ENCODE results near the gene SULT1B1.

GRCh38 chr4:69749771-69750170 lies 10.6 kb downstream of the SULT1B1 start:
- TF ChIP-seq CTCF (IDR thresholded peaks at IDR 0.05) (no peak), CREM (CRISPR knock-in tag; IDR thresholded peaks at IDR 0.05) (no peak), JAZF1 (CRISPR knock-in tag; IDR thresholded peaks at IDR 0.05) (no peak), PRDM15 (CRISPR knock-in tag; IDR thresholded peaks at IDR 0.05) (no peak), ZNF512 (CRISPR knock-in tag; IDR thresholded peaks at IDR 0.05; ENCODE audit: borderline replicate concordance) (no peak), FOXK1 (CRISPR knock-in tag; IDR thresholded peaks at IDR 0.05) (no peak), ZBTB43 (CRISPR knock-in tag; IDR thresholded peaks at IDR 0.05) (no peak), MAX (CRISPR knock-in tag; IDR thresholded peaks at IDR 0.05) (no peak), ATF3 (CRISPR knock-in tag; conservative IDR thresholded peaks at IDR 0.05) (no peak), E2F1 (CRISPR knock-in tag; IDR thresholded peaks at IDR 0.05) (no peak), NR2C2 (CRISPR knock-in tag; IDR thresholded peaks at IDR 0.05) (no peak)

Measured in WTC11 (cell line).